Breast epithelium (tissue), 4 donors: ENCODE data around the gene MCM5. TPM values are rescaled to one million over a fixed set of nuclear protein-coding genes. Genes with fewer than 3 reads are reported as not detected.

Experiments used
- DNase-seq, 2 donors: peaks; one replicate each; pipeline ENCODE4 v3.0.0-alpha.2; 2019; ENCODE audit warnings: low spot score in 2 of 2
- H3K27ac ChIP-seq, 2 donors: fragments of 200-600 bp; sonication (generic) in 1 of 2; one replicate each; pipeline ENCODE4 v1.5.1; 2016 to 2019; ENCODE audit warnings: mild to moderate bottlenecking in 1 of 2
- H3K27me3 ChIP-seq, 2 donors: fragments of 200-600 bp; sonication (generic) in 1 of 2; one replicate each; pipeline versions ENCODE4 v1.5.1 to v1.6.0; 2017 to 2019; ENCODE audit warnings: control low read depth in 1 of 2, mild to moderate bottlenecking in 1 of 2
- H3K36me3 ChIP-seq: fragments of 200-600 bp; one replicate; pipeline ENCODE4 v1.5.1; 2019
- H3K4me1 ChIP-seq, 2 donors: fragments of 200-600 bp; sonication (generic); one replicate each; pipeline ENCODE4 v1.5.1; 2016 to 2019; ENCODE audit warnings: control low read depth in 1 of 2
- H3K4me3 ChIP-seq, 3 donors: fragments of 200-600 bp; sonication (generic); 1 replicate in 2 of 3; 2 replicates in 1 of 3; pipeline ENCODE4 v1.5.1; 2016 to 2019; ENCODE audit warnings: mild to moderate bottlenecking in 3 of 3, moderate library complexity in 2 of 3
- H3K9me3 ChIP-seq, 2 donors: fragments of 200-600 bp; sonication (generic) in 1 of 2; one replicate each; pipeline ENCODE4 v1.5.1; 2016 to 2019; ENCODE audit warnings: control low read depth in 1 of 2
- POLR2A ChIP-seq: fragments of 450-650 bp; IDR thresholded peaks from one replicate; pipeline ENCODE4 v1.6.1; 2016; ENCODE audit warnings: antibody characterized with exemption, mild to moderate bottlenecking, moderate library complexity
- POLR2AphosphoS5 ChIP-seq, 3 donors: sonication (generic); formaldehyde crosslinking; IDR thresholded peaks; one replicate each; pipeline ENCODE4 v1.6.1; 2017; ENCODE audit warnings: antibody characterized with exemption in 3 of 3
- intact Hi-C: fragments of 100-400 bp; cut with DNase I; formaldehyde crosslinking; loops from one replicate; pipeline ENCODE4 v1.15.1; 2023; ENCODE audit warnings: low total_unique reads
- total RNA-seq, 3 donors: library from RNA; depleted of rRNA; stranded (reverse); fragments of >200 nt; gene quantifications; one replicate each; pipeline ENCODE4 v1.1.0, GENCODE V29; 2016
- TF ChIP-seq, protein P1 (sequence below), 3 donors: fragments of 450-650 bp; IDR thresholded peaks; one replicate each; pipeline ENCODE4 v1.5.1; 2016 to 2017; ENCODE audit warnings: antibody characterized with exemption in 3 of 3, mild to moderate bottlenecking in 3 of 3, moderate library complexity in 3 of 3

Gene MCM5
- total RNA-seq, 3 donors from 2014 or later = 16.4 to 23.3 (median 16.8) TPM

- Histone ChIP-seq H3K36me3 (no peaks in the 10 kb centered on the region), H3K4me3 (no peak overlapping the region), H3K27ac (no peak overlapping the region), H3K4me1 (no peaks in the 10 kb centered on the region), H3K27me3 (no peaks in the 10 kb centered on the region), H3K9me3 (no peaks in the 10 kb centered on the region)
- TF ChIP-seq POLR2A (no peak), POLR2AphosphoS5 (IDR thresholded peaks at IDR 0.05) (no peak)
- TF ChIP-seq, protein P1, sequence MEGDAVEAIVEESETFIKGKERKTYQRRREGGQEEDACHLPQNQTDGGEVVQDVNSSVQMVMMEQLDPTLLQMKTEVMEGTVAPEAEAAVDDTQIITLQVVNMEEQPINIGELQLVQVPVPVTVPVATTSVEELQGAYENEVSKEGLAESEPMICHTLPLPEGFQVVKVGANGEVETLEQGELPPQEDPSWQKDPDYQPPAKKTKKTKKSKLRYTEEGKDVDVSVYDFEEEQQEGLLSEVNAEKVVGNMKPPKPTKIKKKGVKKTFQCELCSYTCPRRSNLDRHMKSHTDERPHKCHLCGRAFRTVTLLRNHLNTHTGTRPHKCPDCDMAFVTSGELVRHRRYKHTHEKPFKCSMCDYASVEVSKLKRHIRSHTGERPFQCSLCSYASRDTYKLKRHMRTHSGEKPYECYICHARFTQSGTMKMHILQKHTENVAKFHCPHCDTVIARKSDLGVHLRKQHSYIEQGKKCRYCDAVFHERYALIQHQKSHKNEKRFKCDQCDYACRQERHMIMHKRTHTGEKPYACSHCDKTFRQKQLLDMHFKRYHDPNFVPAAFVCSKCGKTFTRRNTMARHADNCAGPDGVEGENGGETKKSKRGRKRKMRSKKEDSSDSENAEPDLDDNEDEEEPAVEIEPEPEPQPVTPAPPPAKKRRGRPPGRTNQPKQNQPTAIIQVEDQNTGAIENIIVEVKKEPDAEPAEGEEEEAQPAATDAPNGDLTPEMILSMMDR (IDR thresholded peaks at IDR 0.05) = no peak
- DNase-seq = no peak
- intact Hi-C loops = no loop called here
Observed at GRCh38 chr22:35367331-35367886, 32.5 kb upstream of the MCM5 start.

DNA sequence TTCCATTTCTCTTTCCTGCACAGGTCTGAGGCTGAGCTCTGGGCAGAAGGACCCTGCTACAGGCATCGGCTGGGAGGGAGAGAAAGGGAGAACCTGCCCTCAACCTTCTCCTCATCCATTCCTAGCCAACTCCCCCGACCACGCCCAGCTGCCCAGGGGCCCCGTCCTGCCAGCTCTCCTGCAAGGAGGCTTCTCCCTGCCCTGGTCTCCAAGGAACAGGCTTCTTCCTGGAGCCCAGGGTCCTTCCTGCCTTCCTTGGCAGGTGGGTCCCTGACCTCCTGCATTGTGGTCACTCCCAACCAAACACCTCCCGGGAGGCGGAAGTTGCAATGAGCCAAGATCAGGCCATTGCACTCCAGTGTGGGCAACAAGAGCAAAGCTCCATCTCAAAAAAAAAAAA, 31.6 kb upstream of the MCM5 start:
- intact Hi-C loops = no loop called here
- Histone ChIP-seq H3K36me3 (no peaks in the 10 kb centered on the region), H3K4me3 (no peak overlapping the region), H3K9me3 (no peaks in the 10 kb centered on the region), H3K4me1 (no peaks in the 10 kb centered on the region), H3K27me3 (no peaks in the 10 kb centered on the region), H3K27ac (no peak overlapping the region)
- DNase-seq = no peak
- TF ChIP-seq POLR2A = no peak
- no peak for TF ChIP-seq POLR2AphosphoS5 (IDR thresholded peaks at IDR 0.05)
- TF ChIP-seq, protein P1 (IDR thresholded peaks at IDR 0.05) = no peak

DNA sequence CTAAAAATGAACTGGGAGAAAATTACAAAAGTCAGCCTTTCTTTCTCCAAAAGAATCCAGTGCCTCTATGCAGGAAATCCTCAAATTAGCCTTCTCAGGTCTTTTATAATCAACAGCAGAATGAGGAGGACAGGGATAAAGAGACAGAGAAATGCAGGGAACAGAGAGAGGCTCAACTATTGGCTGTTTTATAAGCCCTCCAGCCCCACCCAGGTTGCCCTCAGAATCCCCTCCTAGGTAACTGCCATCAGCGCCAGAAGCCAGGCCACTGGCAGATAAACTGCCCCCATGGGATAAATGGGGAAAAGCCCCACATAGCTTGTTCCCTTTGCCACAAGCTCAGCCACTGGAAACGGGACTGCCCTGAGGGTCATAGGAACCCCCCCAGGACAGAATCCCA, 29.9 kb upstream of the MCM5 start:
- H3K36me3 ChIP-seq = no peaks in the 10 kb centered on the region
- DNase-seq = no peak
- TF ChIP-seq POLR2A (no peak), POLR2AphosphoS5 (IDR thresholded peaks at IDR 0.05) (no peak)
- TF ChIP-seq, protein P1 (IDR thresholded peaks at IDR 0.05) = no peak
- H3K4me3 ChIP-seq = no peak overlapping the region
- H3K27me3 ChIP-seq = no peaks in the 10 kb centered on the region
- H3K4me1 ChIP-seq = no peaks in the 10 kb centered on the region
- H3K9me3 ChIP-seq = no peaks in the 10 kb centered on the region
- peak overlapping the region in 1 of 2 donors; percentile 36 for H3K27ac ChIP-seq
- intact Hi-C loops = no loop called here

DNA sequence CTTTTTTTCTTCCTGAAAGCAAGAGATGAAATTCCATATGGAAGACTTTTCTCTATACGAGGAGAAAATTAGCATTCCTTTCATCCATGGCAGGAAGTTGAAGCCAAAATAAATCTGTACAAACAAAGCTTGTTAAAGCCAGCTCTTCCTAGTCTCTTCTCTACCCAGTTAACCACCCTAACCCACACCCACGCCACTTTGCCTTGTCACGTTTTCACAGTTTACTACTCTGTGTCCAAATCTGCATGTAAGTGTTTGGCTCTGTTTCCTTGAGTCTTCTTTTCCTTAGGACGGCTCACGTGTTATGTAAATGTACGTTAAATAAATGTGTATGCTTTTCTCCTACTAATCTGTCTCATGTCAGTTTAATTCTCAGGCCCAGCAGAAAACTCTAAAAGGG, 26.2 kb upstream of the MCM5 start:
- Histone ChIP-seq H3K4me1 (no peaks in the 10 kb centered on the region), H3K27ac (no peak overlapping the region), H3K27me3 (no peaks in the 10 kb centered on the region), H3K4me3 (no peak overlapping the region), H3K9me3 (no peaks in the 10 kb centered on the region), H3K36me3 (no peaks in the 10 kb centered on the region)
- intact Hi-C loops = no loop called here
- no peak for TF ChIP-seq POLR2A
- no peak for TF ChIP-seq POLR2AphosphoS5 (IDR thresholded peaks at IDR 0.05)
- TF ChIP-seq, protein P1 (IDR thresholded peaks at IDR 0.05) = no peak
- no peak for DNase-seq

- TF ChIP-seq POLR2AphosphoS5 (IDR thresholded peaks at IDR 0.05) = no peak
- H3K27me3 ChIP-seq = no peaks in the 10 kb centered on the region
- intact Hi-C loops = no loop called here
- H3K9me3 ChIP-seq = no peaks in the 10 kb centered on the region
- H3K36me3 ChIP-seq = no peaks in the 10 kb centered on the region
- DNase-seq = no peak
- no peak overlapping the region for H3K4me3 ChIP-seq
- peak overlapping the region in 1 of 2 donors; percentile 89 for H3K27ac ChIP-seq
- H3K4me1 ChIP-seq = no peaks in the 10 kb centered on the region
Observed at GRCh38 chr22:35375031-35375430, 24.9 kb upstream of the MCM5 start.

DNA sequence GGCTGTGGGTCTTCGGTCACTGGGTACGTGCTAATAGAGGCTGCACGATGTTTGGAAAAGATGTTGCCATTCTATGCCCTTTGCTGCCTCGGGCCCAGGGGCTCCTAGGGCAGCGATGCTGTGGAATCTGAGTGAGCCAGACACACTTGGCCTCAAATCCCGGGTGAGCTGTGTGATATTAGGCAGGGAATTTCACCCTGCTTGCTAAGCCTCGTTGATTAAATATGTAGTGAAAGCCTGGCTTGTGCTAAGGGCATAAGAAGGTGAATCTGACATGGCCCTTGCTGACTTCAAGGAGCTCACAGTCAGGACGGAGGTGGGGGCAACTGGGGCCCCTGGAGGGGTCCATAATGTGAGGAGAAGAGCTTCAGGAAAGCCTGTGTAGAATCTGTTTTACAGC, 24.4 kb upstream of the MCM5 start:
- no peaks in the 10 kb centered on the region for H3K27me3 ChIP-seq
- no peak for DNase-seq
- H3K4me3 ChIP-seq = no peak overlapping the region
- peak overlapping the region in 1 of 2 donors; percentile 89 for H3K27ac ChIP-seq
- no peaks in the 10 kb centered on the region for H3K9me3 ChIP-seq
- H3K4me1 ChIP-seq = no peaks in the 10 kb centered on the region
- TF ChIP-seq, protein P1 (IDR thresholded peaks at IDR 0.05) = no peak
- no peak for TF ChIP-seq POLR2AphosphoS5 (IDR thresholded peaks at IDR 0.05)
- TF ChIP-seq POLR2A = no peak
- H3K36me3 ChIP-seq = no peaks in the 10 kb centered on the region
- intact Hi-C loops = no loop called here
